SK-N-SH (cell line): Measurements from ENCODE around the gene F8. TPM values are rescaled to one million over a fixed set of nuclear protein-coding genes. Genes with fewer than 3 reads are reported as not detected.

Source experiments
- CTCF ChIA-PET: fragments of 300-600, 350-600 bp; formaldehyde crosslinking; extraction: SDS; loops from one replicate; lab custom pipeline; 2021; lab: Yijun Ruan, JAX
- POLR2A ChIA-PET: fragments of 350-600 bp; sonication (Branson Sonifier 250); formaldehyde crosslinking; extraction: SDS; loops from one replicate; lab custom pipeline; 2020; ENCODE audit warnings: antibody characterized with exemption, inconsistent platforms; lab: Yijun Ruan, JAX
- DNase-seq: peaks from one replicate; pipeline ENCODE4 v3.0.0; 2012
- H2AFZ ChIP-seq: fragments of 200-600 bp; sonication (generic); 2 replicates; pipeline ENCODE4 v1.8.1; 2016; ENCODE audit warnings: antibody characterized with exemption, mild to moderate bottlenecking, low read depth
- H3F3A ChIP-seq: fragments of 200-600 bp; sonication (generic); replicated peaks from 2 replicates; pipeline ENCODE3; 2016; ENCODE audit warnings: antibody characterized with exemption, mild to moderate bottlenecking; ENCODE audit not compliant: insufficient read depth
- H3K27ac ChIP-seq, 2 experiments: fragments of 200-500 bp in 1 of 2; fragments of 200-600 bp in 1 of 2; sonication (Bioruptor generic) in 1 of 2; sonication (generic), shearing (Covaris generic) in 1 of 2; 2 replicates each; pipeline versions ENCODE4 v1.5.1 to v1.6.1; 2014 to 2016; ENCODE audit warnings: low read depth in 2 of 2, inconsistent platforms in 1 of 2, low read length in 1 of 2, mild to moderate bottlenecking in 1 of 2, mixed read lengths in 1 of 2
- H3K27me3 ChIP-seq: fragments of 200-600 bp; sonication (generic), shearing (Covaris generic); 2 replicates; pipeline ENCODE4 v1.6.1; 2016; ENCODE audit warnings: mixed run types; ENCODE audit not compliant: insufficient read depth
- H3K36me3 ChIP-seq, 2 experiments: fragments of 200-500 bp in 1 of 2; fragments of 200-600 bp in 1 of 2; sonication (Bioruptor generic) in 1 of 2; sonication (generic) in 1 of 2; replicated peaks in 1 of 2; 2 replicates each; pipeline versions ENCODE3 to v1.5.1; 2014 to 2016; ENCODE audit warnings: low read length in 1 of 2, mild to moderate bottlenecking in 1 of 2; ENCODE audit not compliant: insufficient read depth in 2 of 2, control insufficient read depth in 1 of 2
- H3K4me1 ChIP-seq, 2 experiments: fragments of 200-500 bp in 1 of 2; fragments of 200-600 bp in 1 of 2; sonication (Bioruptor generic) in 1 of 2; sonication (generic), shearing (Covaris generic) in 1 of 2; 2 replicates each; pipeline versions ENCODE4 v1.5.1 to v1.6.1; 2014 to 2016; ENCODE audit warnings: low read depth in 1 of 2, low read length in 1 of 2, mixed run types in 1 of 2; ENCODE audit not compliant: insufficient read depth in 2 of 2, control insufficient read depth in 1 of 2
- H3K4me2 ChIP-seq: fragments of 200-600 bp; sonication (generic), shearing (Covaris generic); 2 replicates; pipeline ENCODE4 v1.6.1; 2017; ENCODE audit warnings: mixed run types
- H3K4me3 ChIP-seq, 2 experiments: fragments of 200-500 bp in 1 of 2; fragments of 200-600 bp in 1 of 2; sonication (Bioruptor generic) in 1 of 2; sonication (generic), shearing (Covaris generic) in 1 of 2; 2 replicates each; pipeline versions ENCODE4 v1.5.1 to v1.8.1; 2014 to 2016; ENCODE audit warnings: low read depth in 2 of 2, inconsistent platforms in 1 of 2, low read length in 1 of 2, mild to moderate bottlenecking in 1 of 2, mixed read lengths in 1 of 2, moderate library complexity in 1 of 2
- H3K79me2 ChIP-seq: fragments of 200-600 bp; sonication (generic); 2 replicates; pipeline ENCODE4 v1.8.1; 2017; ENCODE audit warnings: mild to moderate bottlenecking; ENCODE audit not compliant: insufficient read depth
- H3K9ac ChIP-seq: fragments of 200-600 bp; sonication (generic); 2 replicates; pipeline ENCODE4 v1.6.1; 2017; ENCODE audit warnings: mixed run types
- H3K9me2 ChIP-seq: fragments of 200-600 bp; sonication (generic); 2 replicates; pipeline ENCODE4 v1.6.1; 2017; ENCODE audit warnings: mixed run types
- H3K9me3 ChIP-seq: fragments of 200-600 bp; sonication (generic); 2 replicates; pipeline ENCODE4 v1.6.1; 2017; ENCODE audit warnings: mixed run types, mild to moderate bottlenecking, moderate library complexity
- H4K20me1 ChIP-seq: fragments of 200-600 bp; sonication (generic); 2 replicates; pipeline ENCODE4 v1.6.1; 2017; ENCODE audit warnings: mild to moderate bottlenecking, mixed run types; ENCODE audit not compliant: insufficient read depth
- CHD2 ChIP-seq: fragments of 150-350 bp; IDR thresholded peaks from 2 replicates; pipeline ENCODE4 v1.6.1; 2018; ENCODE audit warnings: low read length; ENCODE audit not compliant: partially characterized antibody
- CTCF ChIP-seq: fragments of 200-600 bp; sonication (generic); IDR thresholded peaks from 2 replicates; pipeline ENCODE4 v1.6.1; 2017; ENCODE audit warnings: antibody characterized with exemption, mild to moderate bottlenecking, moderate library complexity
- ELF1 ChIP-seq: IDR thresholded peaks from 2 replicates; pipeline ENCODE4 v1.4.0; 2012
- EZH2phosphoT487 ChIP-seq: fragments of 200-600 bp; sonication (generic); IDR thresholded peaks from 2 replicates; pipeline ENCODE4 v1.6.1; 2017; ENCODE audit warnings: low read depth, mixed run types, mild to moderate bottlenecking, antibody characterized with exemption, moderate library complexity, borderline replicate concordance
- FOXJ3 ChIP-seq: sonication (generic); formaldehyde crosslinking; IDR thresholded peaks from 2 replicates; pipeline ENCODE4 v1.5.1; 2020; ENCODE audit warnings: mild to moderate bottlenecking, missing genetic modification reagents
- IRF3 ChIP-seq: fragments of 150-350 bp; IDR thresholded peaks from 2 replicates; pipeline ENCODE4 v1.6.1; 2016; ENCODE audit warnings: mild to moderate bottlenecking, low read depth, low read length
- JUND ChIP-seq: IDR thresholded peaks from 2 replicates; pipeline ENCODE4 v1.4.0; 2012
- MAX ChIP-seq: IDR thresholded peaks from 2 replicates; pipeline ENCODE4 v1.4.0; 2012; ENCODE audit warnings: low read depth
- MXI1 ChIP-seq: IDR thresholded peaks from 2 replicates; pipeline ENCODE4 v1.6.1; 2012; ENCODE audit warnings: mild to moderate bottlenecking, low read depth, low read length, improper control_type of control experiment
- NRF1 ChIP-seq: IDR thresholded peaks from 2 replicates; pipeline ENCODE4 v1.6.1; 2012; ENCODE audit warnings: low read depth, mild to moderate bottlenecking, low read length
- PBX3 ChIP-seq: IDR thresholded peaks from 2 replicates; pipeline ENCODE4; 2012
- RAD21 ChIP-seq: IDR thresholded peaks from 2 replicates; pipeline ENCODE4 v1.6.1; 2012; ENCODE audit warnings: mild to moderate bottlenecking, low read length
- RCOR1 ChIP-seq: fragments of 150-350 bp; IDR thresholded peaks from 2 replicates; pipeline ENCODE4 v1.6.1; 2017; ENCODE audit warnings: antibody characterized with exemption, low read length
- RFX5 ChIP-seq: IDR thresholded peaks from 2 replicates; pipeline ENCODE4 v1.6.1; 2012; ENCODE audit warnings: mild to moderate bottlenecking, improper control_type of control experiment, low read length
- RXRA ChIP-seq: IDR thresholded peaks from 2 replicates; pipeline ENCODE4 v1.4.0; 2012; ENCODE audit warnings: low read depth, mild to moderate bottlenecking, borderline replicate concordance
- SIN3A ChIP-seq: IDR thresholded peaks from 2 replicates; pipeline ENCODE4 v1.6.1; 2012; ENCODE audit warnings: low read depth, mild to moderate bottlenecking, low read length, moderate library complexity, borderline replicate concordance
- TCF12 ChIP-seq: IDR thresholded peaks from 2 replicates; pipeline ENCODE4 v1.4.0; 2012
- USF1 ChIP-seq: IDR thresholded peaks from 2 replicates; pipeline ENCODE4 v1.4.0; 2012; ENCODE audit warnings: low read depth, borderline replicate concordance
- WGBS: methylation state at CpG from one replicate; pipeline ENCODE4 v1.1.6; 2017; ENCODE audit warnings: low lambda C conversion rate; 5-methylcytosine and 5-hydroxymethylcytosine counted together
- polyA plus RNA-seq, 3 experiments: library from polyadenylated mRNA; depleted of rRNA; stranded (reverse); fragments of >200 nt; gene quantifications; 2 replicates each; pipeline ENCODE4 v1.2.3, GENCODE V29; 2012

F8 gene
- polyA plus RNA-seq, 1 of the 3 experiments (the other 2 are of a cell fraction): 2.5 TPM

- no peaks in the 10 kb centered on the region for H3F3A ChIP-seq
- POLR2A ChIA-PET: no interaction called here
- no peaks in the 10 kb centered on the region for H3K27me3 ChIP-seq
- H2AFZ ChIP-seq: no peak overlapping the region
- WGBS: 30% methylated on average over 3 of the region's 3 CpGs
- H3K27ac ChIP-seq: no peak overlapping the region
- no peaks in the 10 kb centered on the region for H3K79me2 ChIP-seq
- TF ChIP-seq RAD21 (no peak), ELF1 (no peak), CTCF (no peak), USF1 (no peak), MXI1 (no peak), PBX3 (no peak), FOXJ3 (CRISPR knock-in tag) (no peak), RFX5 (no peak), TCF12 (no peak), CHD2 (no peak), IRF3 (no peak), SIN3A (no peak), RCOR1 (no peak), JUND (no peak), MAX (no peak), RXRA (no peak), EZH2phosphoT487 (no peak), NRF1 (no peak)
- CTCF ChIA-PET: interaction anchor here (1.5 to 2.5 kb wide), 4 partner anchors 60 to 71 kb away, joined by 5 to 10 read pairs (median 6); no protein-coding TSS in a partner anchor
- DNase-seq: no peak
- no peak overlapping the region for H3K9ac ChIP-seq
- no peak overlapping the region for H3K4me3 ChIP-seq
- H3K9me2 ChIP-seq: no peaks in the 10 kb centered on the region
- H3K4me1 ChIP-seq: no peaks in the 10 kb centered on the region
- no peaks in the 10 kb centered on the region for H3K36me3 ChIP-seq
- H4K20me1 ChIP-seq: no peaks in the 10 kb centered on the region
- no peak overlapping the region for H3K4me2 ChIP-seq
- no peaks in the 10 kb centered on the region for H3K9me3 ChIP-seq
Observed at GRCh38 chrX:154988719-154989118, 33.8 kb downstream of the F8 start.
